Kidney glomerular epithelial cell (primary cell): ENCODE measurements around the gene HOMEZ.
A peak's percentile ranks its signal among the peaks of the same experiment; 100 is the strongest.

Source experiments
- DNase-seq: peaks from one replicate; lab custom pipeline; 2025; lab: John Stamatoyannopoulos, UW

HOMEZ gene

GRCh38 chr14:23307687-23308644 is 22.0 kb upstream of the HOMEZ start:
- no peak for DNase-seq

DNA sequence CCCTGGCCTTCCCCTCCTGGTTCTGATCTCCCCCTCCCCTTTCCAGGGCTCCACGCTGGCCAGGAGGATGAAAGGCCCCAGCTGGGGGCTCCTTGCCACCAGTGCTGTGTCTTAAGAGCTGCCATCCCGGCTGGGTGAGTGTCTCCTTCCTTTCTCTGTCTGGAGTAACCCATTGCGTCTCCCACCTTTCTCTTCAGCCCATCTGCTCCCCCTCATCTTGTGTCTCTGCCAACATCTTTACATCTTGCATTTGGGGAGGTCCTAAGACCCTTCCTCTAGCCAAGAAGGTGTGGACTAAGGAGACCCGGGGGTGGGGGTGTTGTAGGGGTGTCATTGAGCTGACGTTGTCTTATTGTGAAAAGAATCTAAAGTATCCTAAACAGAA is 21.2 kb upstream of the HOMEZ start:
- no peak for DNase-seq

DNA sequence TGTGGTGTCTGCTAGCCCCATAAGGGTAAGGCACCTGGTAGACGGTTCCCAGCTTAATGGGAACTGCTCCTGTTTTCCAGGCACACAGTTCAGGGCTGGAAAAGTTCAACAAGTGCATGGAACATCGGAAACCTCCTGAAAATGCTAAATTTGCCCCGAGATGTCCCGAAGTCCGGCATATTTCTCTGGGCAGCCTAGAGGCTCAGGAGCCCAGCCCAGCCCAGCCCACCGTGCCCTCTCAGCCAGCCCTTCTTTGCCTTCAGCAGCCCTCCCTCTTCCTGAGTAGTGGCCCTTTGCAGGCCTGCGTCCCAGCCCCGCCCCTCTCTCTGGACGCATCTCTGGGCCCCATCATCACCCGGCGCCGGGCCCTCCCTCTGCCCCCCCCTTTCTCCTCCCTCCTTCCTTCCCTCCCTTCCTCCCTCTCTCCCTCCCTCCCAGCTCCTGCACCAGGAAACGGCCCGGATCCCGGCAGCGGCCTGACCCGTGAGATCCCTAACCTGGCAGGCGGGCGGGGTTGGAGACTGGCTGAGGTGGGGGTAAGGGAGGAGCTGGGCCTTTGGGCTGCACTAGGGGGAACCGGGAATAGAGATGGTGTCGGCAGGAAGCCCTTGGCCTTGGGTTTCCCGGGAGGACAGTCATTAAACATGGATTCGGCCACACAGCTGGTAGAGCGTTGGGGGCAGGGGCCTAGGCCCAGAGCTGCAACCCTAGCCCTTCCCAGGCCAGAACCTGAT is 20.6 kb upstream of the HOMEZ start, which contains the start of gene BCL2L2:
Gene BCL2L2, plus strand, starts transcription at position 422 of the 734 bp plus-strand sequence. CDS start 935 bp downstream, outside the sequence.
- peak; percentile 85 for DNase-seq

- DNase-seq: peak; percentile 50
Measured at GRCh38 chr14:23302290-23303225, 16.6 kb upstream of the HOMEZ start, which contains the start of gene PPP1R3E. Gene PPP1R3E (minus strand): TSS chr14:23302859. CDS start chr14:23302576, 283 bp downstream.

DNA sequence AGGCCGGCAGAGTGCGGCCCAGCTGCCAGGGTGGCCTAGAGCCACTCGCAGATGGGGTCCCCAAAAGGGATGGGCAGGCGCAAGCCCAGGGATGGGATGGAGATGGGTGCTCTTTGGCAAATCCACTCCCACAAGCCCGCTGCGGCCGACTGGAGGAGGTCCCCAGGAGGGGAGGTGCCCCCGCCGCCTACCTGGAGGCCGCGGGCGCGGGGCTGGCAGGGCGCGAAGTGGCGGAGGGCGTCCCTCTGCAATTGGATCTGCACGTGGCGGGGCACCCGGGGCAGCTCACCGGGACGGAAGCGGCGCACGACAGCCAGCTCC is 16.0 kb upstream of the HOMEZ start:
- no peak for DNase-seq

GRCh38 chr14:23301288-23301968 is 15.5 kb upstream of the HOMEZ start:
- peak; percentile 99 for DNase-seq

- no peak for DNase-seq
Measured at GRCh38 chr14:23300687-23301223, 14.8 kb upstream of the HOMEZ start.

- DNase-seq: no peak
Measured at GRCh38 chr14:23299986-23300686, 14.2 kb upstream of the HOMEZ start.

DNA sequence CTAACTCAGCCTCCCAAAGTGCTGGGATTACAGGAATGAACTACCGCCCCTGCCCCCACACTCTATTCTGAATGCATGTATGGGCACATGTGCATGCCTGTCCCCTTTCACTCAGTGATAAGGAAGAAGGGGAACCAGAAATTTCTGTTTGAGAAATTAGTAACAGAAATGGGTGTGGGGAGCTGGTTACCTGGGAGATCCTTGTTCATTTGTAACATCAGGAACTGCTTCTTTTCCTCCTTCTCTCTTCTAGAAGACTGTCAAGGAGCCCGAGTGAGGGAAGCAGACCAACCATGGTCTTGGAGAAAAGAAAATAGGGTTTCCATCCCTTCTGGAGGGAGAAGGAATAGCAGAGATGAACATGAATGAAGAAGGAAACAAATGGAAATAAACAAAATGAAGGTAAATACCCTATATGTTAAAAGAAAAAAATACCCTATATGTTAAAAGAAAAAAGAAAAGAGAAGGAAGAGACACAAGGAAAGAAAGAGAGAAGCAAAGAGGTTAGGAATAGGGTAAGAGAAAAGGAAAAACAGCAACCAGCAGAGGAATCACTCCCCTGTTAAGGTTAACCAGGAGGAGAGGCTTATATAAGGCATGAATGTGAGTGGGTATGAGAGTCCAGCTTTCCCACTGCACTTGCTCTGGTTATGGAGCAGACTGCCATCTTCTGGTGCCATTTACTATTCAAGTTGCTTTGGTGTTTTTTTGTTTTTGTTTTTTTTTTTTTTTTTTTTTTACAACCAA is 13.5 kb upstream of the HOMEZ start:
- peak; percentile 30 for DNase-seq

- DNase-seq: no peak
Measured at GRCh38 chr14:23297611-23298277, 11.8 kb upstream of the HOMEZ start.

GRCh38 chr14:23297096-23297495 is 11.2 kb upstream of the HOMEZ start:
- DNase-seq: no peak

- DNase-seq: no peak
Measured at GRCh38 chr14:23296012-23296777, 10.3 kb upstream of the HOMEZ start.

DNA sequence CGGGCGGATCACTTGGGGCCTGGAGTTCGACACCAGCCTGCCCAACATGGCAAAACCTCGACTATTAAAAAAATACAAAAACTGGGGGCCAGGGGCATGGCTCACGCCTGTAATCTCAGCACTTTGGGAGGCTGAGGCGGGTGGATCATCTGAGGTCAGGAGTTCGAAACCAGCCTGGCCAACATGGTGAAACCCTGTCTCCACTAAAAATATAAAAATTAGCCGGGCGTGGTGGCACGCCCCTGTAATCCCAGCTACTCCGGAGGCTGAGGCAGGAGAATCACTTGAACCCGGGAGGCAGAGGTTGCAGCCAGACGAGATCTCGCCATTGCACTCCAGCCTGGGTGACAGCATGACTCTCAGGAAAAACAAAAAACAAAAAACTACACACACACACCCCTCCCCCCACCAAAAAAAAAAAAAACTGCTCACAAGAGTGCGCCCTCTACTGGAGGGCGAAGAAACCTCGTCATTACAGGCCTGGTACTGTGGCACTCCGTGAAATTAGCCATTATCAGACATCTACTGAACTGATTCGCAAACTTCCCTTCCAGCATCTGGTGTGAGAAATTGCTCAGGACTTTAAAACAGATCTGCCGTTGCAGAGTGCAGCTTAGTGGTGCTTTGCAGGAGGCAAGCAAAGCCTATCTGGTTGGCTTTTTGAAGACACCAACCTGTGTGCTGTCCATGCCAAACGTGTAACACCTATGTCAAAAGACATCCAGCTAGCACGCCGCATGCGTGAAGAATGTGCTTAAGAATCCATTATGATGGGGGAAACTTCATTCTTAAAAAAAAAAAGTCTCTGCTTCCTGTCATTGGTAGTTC is 9.0 kb upstream of the HOMEZ start:
- peak; percentile 35 for DNase-seq

- no peak for DNase-seq
Measured at GRCh38 chr14:23286902-23287479, 1.1 kb upstream of the HOMEZ start.

GRCh38 chr14:23285530-23286019 is 357 bp downstream of the HOMEZ start:
- peak; percentile 22 for DNase-seq

- DNase-seq: no peak
Measured at GRCh38 chr14:23284654-23285529, 1.0 kb downstream of the HOMEZ start.
